ENCODE measurements around the gene HLA-DPA1.

DNA sequence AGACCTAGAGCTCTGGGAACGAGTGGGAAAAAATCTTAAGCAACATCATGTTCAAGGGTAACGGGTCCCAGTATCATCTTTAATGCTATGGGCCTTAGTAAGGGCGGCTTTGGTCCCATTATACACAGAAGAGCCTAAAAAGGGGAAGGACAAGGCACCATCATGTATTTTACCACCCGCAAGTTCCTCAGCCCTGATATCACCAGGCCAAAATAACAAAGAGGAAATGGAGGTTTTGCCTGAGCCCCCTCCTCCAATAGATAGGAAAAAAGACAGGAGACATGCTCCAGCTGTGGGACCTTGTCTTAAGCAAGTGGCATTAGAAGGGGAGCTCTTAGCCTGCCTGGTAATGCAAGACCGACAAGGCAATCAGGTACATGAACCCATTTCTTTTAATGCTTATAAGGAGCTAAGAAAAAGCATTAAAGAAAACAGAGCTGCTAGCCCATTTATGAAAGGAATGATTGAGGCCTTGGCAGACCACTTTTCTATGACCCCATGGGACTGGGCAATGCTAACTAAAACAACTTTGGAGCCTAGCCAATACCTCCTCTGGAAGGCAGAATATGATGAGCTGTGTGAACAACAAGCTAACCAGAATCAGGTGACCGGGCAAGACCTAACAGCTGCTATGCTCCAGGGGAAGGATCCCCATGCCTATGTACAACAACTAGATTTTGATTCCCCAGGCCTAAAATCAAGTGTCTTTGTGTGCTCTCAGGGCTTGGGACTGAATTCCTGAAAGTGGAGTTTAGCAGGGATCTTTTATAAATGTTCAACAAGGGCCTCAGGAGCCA lies 23.2 kb downstream of the HLA-DPA1 start:
- TF ChIP-seq, protein P1, sequence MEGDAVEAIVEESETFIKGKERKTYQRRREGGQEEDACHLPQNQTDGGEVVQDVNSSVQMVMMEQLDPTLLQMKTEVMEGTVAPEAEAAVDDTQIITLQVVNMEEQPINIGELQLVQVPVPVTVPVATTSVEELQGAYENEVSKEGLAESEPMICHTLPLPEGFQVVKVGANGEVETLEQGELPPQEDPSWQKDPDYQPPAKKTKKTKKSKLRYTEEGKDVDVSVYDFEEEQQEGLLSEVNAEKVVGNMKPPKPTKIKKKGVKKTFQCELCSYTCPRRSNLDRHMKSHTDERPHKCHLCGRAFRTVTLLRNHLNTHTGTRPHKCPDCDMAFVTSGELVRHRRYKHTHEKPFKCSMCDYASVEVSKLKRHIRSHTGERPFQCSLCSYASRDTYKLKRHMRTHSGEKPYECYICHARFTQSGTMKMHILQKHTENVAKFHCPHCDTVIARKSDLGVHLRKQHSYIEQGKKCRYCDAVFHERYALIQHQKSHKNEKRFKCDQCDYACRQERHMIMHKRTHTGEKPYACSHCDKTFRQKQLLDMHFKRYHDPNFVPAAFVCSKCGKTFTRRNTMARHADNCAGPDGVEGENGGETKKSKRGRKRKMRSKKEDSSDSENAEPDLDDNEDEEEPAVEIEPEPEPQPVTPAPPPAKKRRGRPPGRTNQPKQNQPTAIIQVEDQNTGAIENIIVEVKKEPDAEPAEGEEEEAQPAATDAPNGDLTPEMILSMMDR (IDR thresholded peaks at IDR 0.05): no peak
- TF ChIP-seq POLR2AphosphoS5 (IDR thresholded peaks at IDR 0.05) (no peak), POLR2A (IDR thresholded peaks at IDR 0.05) (no peak)
